HCT116 (cell line): ENCODE data around the gene CHD2. TPM values are rescaled to one million over a fixed set of nuclear protein-coding genes. Genes with fewer than 3 reads are reported as not detected.
A peak's percentile ranks its signal among the peaks of the same experiment; 100 is the strongest.

ENCODE experiments used
- ATAC-seq: fragments of 200-7000 bp; cut with Tn5 transposase; 2 replicates; pipeline ENCODE4 v1.9.1; 2020; ENCODE audit warnings: mild to moderate bottlenecking, moderate library complexity
- BruUV-seq: library from RNA; stranded (reverse); fragments of 400-500 nt; replicated peaks from 2 replicates; lab custom pipeline; 2021; lab: Mats Ljungman, UMichigan
- CTCF ChIA-PET: fragments of 300-600 bp; sonication (Branson Sonifier 250); formaldehyde crosslinking; loops from one replicate; lab custom pipeline; 2021; ENCODE audit warnings: antibody characterized with exemption; lab: Charles Lee
- POLR2A ChIA-PET: fragments of 300-600, 350-600 bp; sonication (Branson Sonifier 250); formaldehyde crosslinking; loops from one replicate; lab custom pipeline; 2021; ENCODE audit warnings: antibody characterized with exemption; lab: Charles Lee
- RAD21 ChIA-PET, 2 experiments: fragments of 300-600 bp; sonication (Branson Sonifier 250); formaldehyde crosslinking; loops; one replicate each; lab custom pipeline; 2023; ENCODE audit warnings: low total read pairs in 2 of 2; ENCODE audit not compliant: uncharacterized antibody in 2 of 2, unreplicated experiment in 2 of 2, low non-redundant PET in 1 of 2; lab: Charles Lee
- DNase-seq: peaks from one replicate; pipeline ENCODE4 v3.0.0-alpha.2; 2010; ENCODE audit warnings: low read depth, low spot score
- H2AFZ ChIP-seq: fragments of 200-600 bp; shearing (Covaris generic), sonication (generic); 2 replicates; pipeline ENCODE4 v1.6.1; 2017; ENCODE audit warnings: low read depth, mixed run types, mixed read lengths, antibody characterized with exemption, low read length; ENCODE audit not compliant: poor library complexity, severe bottlenecking
- H3K27ac ChIP-seq: 2 replicates; pipeline ENCODE4 v1.5.1; 2012; ENCODE audit warnings: low read depth, low read length
- H3K27me3 ChIP-seq: fragments of 200-600 bp; sonication (generic); 2 replicates; pipeline ENCODE4 v1.6.1; 2016; ENCODE audit warnings: mixed run types, low read length, mixed read lengths; ENCODE audit not compliant: insufficient read depth
- H3K36me3 ChIP-seq, 2 experiments: fragments of 200-500 bp in 1 of 2; fragments of 200-600 bp in 1 of 2; sonication (Bioruptor generic) in 1 of 2; sonication (generic) in 1 of 2; 2 replicates each; pipeline versions ENCODE4 v1.5.1 to v1.6.1; 2014 to 2016; ENCODE audit warnings: low read length in 2 of 2, inconsistent platforms in 1 of 2, mixed read lengths in 1 of 2, mixed run types in 1 of 2; ENCODE audit not compliant: insufficient read depth in 2 of 2, control insufficient read depth in 1 of 2
- H3K4me1 ChIP-seq, 2 experiments: fragments of 200-600 bp in 1 of 2; sonication (generic) in 1 of 2; 2 replicates each; pipeline versions ENCODE4 v1.5.1 to v1.6.1; 2012 to 2017; ENCODE audit warnings: low read length in 2 of 2, inconsistent platforms in 1 of 2, mild to moderate bottlenecking in 1 of 2, mixed read lengths in 1 of 2, mixed run types in 1 of 2, moderate library complexity in 1 of 2; ENCODE audit not compliant: insufficient read depth in 2 of 2, control insufficient read depth in 1 of 2
- H3K4me2 ChIP-seq: fragments of 200-600 bp; sonication (generic); 2 replicates; pipeline ENCODE4 v1.6.1; 2017; ENCODE audit warnings: mixed run types, low read length, mixed read lengths
- H3K4me3 ChIP-seq, 2 experiments: fragments of 200-600 bp in 1 of 2; sonication (generic) in 1 of 2; replicated peaks in 1 of 2; 2 replicates each; pipeline ENCODE4 v1.5.1; 2011 to 2016; ENCODE audit warnings: low read length in 2 of 2, control low read depth in 1 of 2, low read depth in 1 of 2, mild to moderate bottlenecking in 1 of 2, mixed read lengths in 1 of 2, mixed run types in 1 of 2
- H3K79me2 ChIP-seq: fragments of 200-600 bp; sonication (generic); 2 replicates; pipeline ENCODE4 v1.6.1; 2017; ENCODE audit warnings: mild to moderate bottlenecking, mixed run types, low read length, moderate library complexity, mixed read lengths; ENCODE audit not compliant: insufficient read depth
- H3K9ac ChIP-seq: fragments of 200-600 bp; sonication (generic); 2 replicates; pipeline ENCODE4 v1.6.1; 2016; ENCODE audit warnings: low read length, mixed read lengths
- H3K9me2 ChIP-seq: fragments of 200-600 bp; sonication (generic), shearing (Covaris generic); 2 replicates; pipeline ENCODE4 v1.6.1; 2017; ENCODE audit warnings: mixed run types, mild to moderate bottlenecking, moderate library complexity; ENCODE audit not compliant: insufficient read depth
- H3K9me3 ChIP-seq, 2 experiments: fragments of 200-500 bp in 1 of 2; fragments of 200-600 bp in 1 of 2; sonication (Bioruptor generic) in 1 of 2; sonication (generic) in 1 of 2; 2 replicates each; pipeline ENCODE4 v1.6.1; 2014 to 2017; ENCODE audit warnings: low read length in 2 of 2, mixed read lengths in 2 of 2, inconsistent platforms in 1 of 2, low read depth in 1 of 2, mild to moderate bottlenecking in 1 of 2, mixed run types in 1 of 2, moderate library complexity in 1 of 2; ENCODE audit not compliant: control insufficient read depth in 1 of 2, insufficient read depth in 1 of 2
- H4K20me1 ChIP-seq: fragments of 200-600 bp; sonication (generic), shearing (Covaris generic); 2 replicates; pipeline ENCODE4 v1.6.1; 2017; ENCODE audit warnings: mixed run types, mild to moderate bottlenecking, moderate library complexity; ENCODE audit not compliant: insufficient read depth
- CBX3 ChIP-seq: IDR thresholded peaks from 2 replicates; pipeline ENCODE4 v1.6.1; 2012; ENCODE audit warnings: low read depth
- CEBPB ChIP-seq: IDR thresholded peaks from 2 replicates; pipeline ENCODE4 v1.6.1; 2012; ENCODE audit warnings: low read depth
- EGR1 ChIP-seq: IDR thresholded peaks from 2 replicates; pipeline ENCODE4 v1.6.1; 2012; ENCODE audit warnings: low read depth
- EZH2phosphoT487 ChIP-seq: fragments of 200-600 bp; IDR thresholded peaks from 2 replicates; pipeline ENCODE4 v1.6.1; 2018; ENCODE audit warnings: antibody characterized with exemption, borderline replicate concordance
- POLR2AphosphoS5 ChIP-seq: IDR thresholded peaks from 2 replicates; pipeline ENCODE4 v1.6.1; 2011; ENCODE audit warnings: mild to moderate bottlenecking, low read depth, low read length, moderate library complexity
- YY1 ChIP-seq: IDR thresholded peaks from 2 replicates; pipeline ENCODE4 v1.6.1; 2011; ENCODE audit warnings: low read length, low read depth, moderate library complexity, mild to moderate bottlenecking; ENCODE audit not compliant: insufficient replicate concordance; ENCODE audit errors: extremely low read depth
- intact Hi-C: fragments of 100-400 bp; cut with micrococcal nuclease; formaldehyde crosslinking; loops from 2 replicates; pipeline ENCODE4 v1.10.0; 2022
- total RNA-seq: library from RNA; stranded (reverse); gene quantifications from one replicate; pipeline ENCODE4 v1.2.1, GENCODE V29; 2021; ENCODE audit not compliant: unreplicated experiment
- TF ChIP-seq, protein P1 (sequence below), 3 experiments: fragments of 200-600 bp in 1 of 3; sonication (generic) in 1 of 3; IDR thresholded peaks in 2 of 3; conservative IDR thresholded peaks in 1 of 3; 2 replicates each; pipeline ENCODE4 v1.5.1; 2012 to 2017; ENCODE audit warnings: low read depth in 2 of 3, low read length in 2 of 3, antibody characterized with exemption in 1 of 3, borderline replicate concordance in 1 of 3, control low read depth in 1 of 3, mild to moderate bottlenecking in 1 of 3, mixed read lengths in 1 of 3, mixed run types in 1 of 3, moderate library complexity in 1 of 3; ENCODE audit not compliant: insufficient read depth in 1 of 3

The CHD2 gene
- total RNA-seq, 1 experiment from 2014 or later: 116 TPM

- BruUV-seq: no TSS peak
- intact Hi-C loops: no loop called here
- Histone ChIP-seq H2AFZ (no peak overlapping the region), H3K9me2 (no peaks in the 10 kb centered on the region), H3K27me3 (no peaks in the 10 kb centered on the region), H3K9me3 (peaks cover 14 to 30% of the 10 kb centered on the region in 2 experiments; a peak in 3 of 4 replicates), H3K4me2 (no peak overlapping the region), H3K4me3 (no peak overlapping the region), H3K27ac (0 out of 2 replicates have a peak overlapping the region, but pooled peaks have one; percentile 12), H3K4me1 (no peaks in the 10 kb centered on the region), H3K9ac (no peak overlapping the region), H3K79me2 (peaks cover 81% of the 10 kb centered on the region), H3K36me3 (peaks cover 74 to 87% of the 10 kb centered on the region in 2 experiments), H4K20me1 (no peaks in the 10 kb centered on the region)
- no peak for DNase-seq
- POLR2A ChIA-PET: no interaction called here
- RAD21 ChIA-PET: no interaction called here
- ATAC-seq: no peak
- CTCF ChIA-PET: no interaction called here
- TF ChIP-seq EZH2phosphoT487 (no peak), EGR1 (no peak), CBX3 (peak; percentile 94; the same call in 1 of the 2 replicates)
Observed at GRCh38 chr15:92949604-92950249, 49.6 kb downstream of the CHD2 start.

- Histone ChIP-seq H3K27ac (no peak overlapping the region), H3K27me3 (no peaks in the 10 kb centered on the region), H3K4me2 (no peak overlapping the region), H3K9me2 (no peaks in the 10 kb centered on the region), H4K20me1 (0 out of 2 replicates have a peak, but pooled peaks cover 4% of the 10 kb centered on the region), H3K4me3 (no peak overlapping the region), H3K79me2 (peaks cover 91% of the 10 kb centered on the region), H3K4me1 (no peaks in the 10 kb centered on the region), H3K9me3 (peaks cover 14 to 30% of the 10 kb centered on the region in 2 experiments; a peak in 3 of 4 replicates), H3K36me3 (peaks cover 82 to 88% of the 10 kb centered on the region in 2 experiments), H3K9ac (no peak overlapping the region), H2AFZ (no peak overlapping the region)
- ChIA-PET CTCF (no interaction called here), RAD21 (no interaction called here), POLR2A (no interaction called here)
- DNase-seq (no peak), ATAC-seq (no peak)
- BruUV-seq: no TSS peak
- no peak for TF ChIP-seq POLR2AphosphoS5
- TF ChIP-seq YY1: no peak
- TF ChIP-seq, protein P1, sequence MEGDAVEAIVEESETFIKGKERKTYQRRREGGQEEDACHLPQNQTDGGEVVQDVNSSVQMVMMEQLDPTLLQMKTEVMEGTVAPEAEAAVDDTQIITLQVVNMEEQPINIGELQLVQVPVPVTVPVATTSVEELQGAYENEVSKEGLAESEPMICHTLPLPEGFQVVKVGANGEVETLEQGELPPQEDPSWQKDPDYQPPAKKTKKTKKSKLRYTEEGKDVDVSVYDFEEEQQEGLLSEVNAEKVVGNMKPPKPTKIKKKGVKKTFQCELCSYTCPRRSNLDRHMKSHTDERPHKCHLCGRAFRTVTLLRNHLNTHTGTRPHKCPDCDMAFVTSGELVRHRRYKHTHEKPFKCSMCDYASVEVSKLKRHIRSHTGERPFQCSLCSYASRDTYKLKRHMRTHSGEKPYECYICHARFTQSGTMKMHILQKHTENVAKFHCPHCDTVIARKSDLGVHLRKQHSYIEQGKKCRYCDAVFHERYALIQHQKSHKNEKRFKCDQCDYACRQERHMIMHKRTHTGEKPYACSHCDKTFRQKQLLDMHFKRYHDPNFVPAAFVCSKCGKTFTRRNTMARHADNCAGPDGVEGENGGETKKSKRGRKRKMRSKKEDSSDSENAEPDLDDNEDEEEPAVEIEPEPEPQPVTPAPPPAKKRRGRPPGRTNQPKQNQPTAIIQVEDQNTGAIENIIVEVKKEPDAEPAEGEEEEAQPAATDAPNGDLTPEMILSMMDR (IDR thresholded peaks at IDR 0.05 in 2 of 3, conservative IDR thresholded peaks at IDR 0.05 in 1 of 3; ENCODE audit: borderline replicate concordance in 1 of 3, insufficient read depth in 1 of 3, low read depth in 2 of 3, low read length in 2 of 3): no peak
- TF ChIP-seq CBX3: no peak
- TF ChIP-seq CEBPB: no peak
- intact Hi-C loops: no loop called here
Observed at GRCh38 chr15:92951800-92952457, 51.8 kb downstream of the CHD2 start.
